HEK293 (cell line): ENCODE measurements around the gene CCDC184.
"Not testable (repeated sequence)": the region's sequence is repeated elsewhere in the genome, so short reads cannot be mapped to it uniquely, and the experiment has no call there.

Experiments
- BCL11A ChIP-seq: fragments of 450-650 bp; formaldehyde crosslinking; IDR thresholded peaks from 2 replicates; pipeline ENCODE4 v1.5.1; 2016; ENCODE audit warnings: low read depth, missing biosample characterization, missing genetic modification characterization
- HOXD13 ChIP-seq: sonication (generic); formaldehyde crosslinking; IDR thresholded peaks from 2 replicates; pipeline ENCODE4 v1.8.0; 2022; ENCODE audit warnings: missing genetic modification reagents, borderline replicate concordance
- KLF17 ChIP-seq: fragments of 450-650 bp; formaldehyde crosslinking; IDR thresholded peaks from 2 replicates; pipeline ENCODE4 v1.5.1; 2016; ENCODE audit warnings: missing biosample characterization, missing genetic modification characterization
- KLF8 ChIP-seq: fragments of 450-650 bp; formaldehyde crosslinking; IDR thresholded peaks from 2 replicates; pipeline ENCODE4 v1.5.1; 2016; ENCODE audit warnings: missing biosample characterization, missing genetic modification characterization
- SALL2 ChIP-seq: fragments of 450-650 bp; formaldehyde crosslinking; IDR thresholded peaks from 2 replicates; pipeline ENCODE4 v1.5.0; 2017; ENCODE audit warnings: missing biosample characterization, mild to moderate bottlenecking, missing genetic modification characterization, borderline replicate concordance
- ZNF155 ChIP-seq: fragments of 450-650 bp; formaldehyde crosslinking; IDR thresholded peaks from 2 replicates; pipeline ENCODE4 v1.5.1; 2016; ENCODE audit warnings: missing biosample characterization, missing genetic modification characterization
- ZNF521 ChIP-seq: fragments of 450-650 bp; formaldehyde crosslinking; IDR thresholded peaks from 2 replicates; pipeline ENCODE4 v1.5.1; 2017; ENCODE audit warnings: missing biosample characterization, mild to moderate bottlenecking, missing genetic modification characterization
- ZNF639 ChIP-seq: fragments of 450-650 bp; formaldehyde crosslinking; IDR thresholded peaks from 2 replicates; pipeline ENCODE4 v1.5.1; 2016; ENCODE audit warnings: missing biosample characterization, missing genetic modification characterization
- TF ChIP-seq, protein P1 (sequence below): fragments of 450-650 bp; formaldehyde crosslinking; IDR thresholded peaks from 2 replicates; pipeline ENCODE4 v1.5.1; 2016; ENCODE audit warnings: missing biosample characterization, missing genetic modification characterization

DNA sequence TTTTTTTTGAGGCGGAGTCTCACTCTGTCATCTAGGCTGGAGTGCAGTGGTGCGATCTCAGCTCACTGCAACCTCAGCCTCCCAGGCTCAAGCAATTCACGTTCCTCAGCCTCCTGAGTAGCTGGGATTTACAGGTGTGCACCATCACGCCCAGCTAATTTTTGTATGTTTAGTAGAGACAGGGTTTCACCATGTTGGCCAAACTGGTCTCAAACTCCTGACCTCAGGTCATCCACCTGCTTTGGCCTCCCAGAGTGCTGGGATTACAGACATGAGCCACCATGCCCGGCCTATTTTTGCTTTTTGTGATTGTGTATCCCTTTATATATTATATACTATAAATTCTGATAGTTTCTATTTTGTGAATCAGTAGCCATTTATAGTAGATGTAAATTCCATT is 27.7 kb upstream of the CCDC184 start:
- not testable (repeated sequence) for TF ChIP-seq KLF8; BCL11A; ZNF155 (tag by site-specific recombination); SALL2 (tag by site-specific recombination); KLF17 (tag by site-specific recombination); HOXD13 (CRISPR knock-in tag); ZNF639 (tag by site-specific recombination); ZNF521 (tag by site-specific recombination)
- TF ChIP-seq, protein P1, sequence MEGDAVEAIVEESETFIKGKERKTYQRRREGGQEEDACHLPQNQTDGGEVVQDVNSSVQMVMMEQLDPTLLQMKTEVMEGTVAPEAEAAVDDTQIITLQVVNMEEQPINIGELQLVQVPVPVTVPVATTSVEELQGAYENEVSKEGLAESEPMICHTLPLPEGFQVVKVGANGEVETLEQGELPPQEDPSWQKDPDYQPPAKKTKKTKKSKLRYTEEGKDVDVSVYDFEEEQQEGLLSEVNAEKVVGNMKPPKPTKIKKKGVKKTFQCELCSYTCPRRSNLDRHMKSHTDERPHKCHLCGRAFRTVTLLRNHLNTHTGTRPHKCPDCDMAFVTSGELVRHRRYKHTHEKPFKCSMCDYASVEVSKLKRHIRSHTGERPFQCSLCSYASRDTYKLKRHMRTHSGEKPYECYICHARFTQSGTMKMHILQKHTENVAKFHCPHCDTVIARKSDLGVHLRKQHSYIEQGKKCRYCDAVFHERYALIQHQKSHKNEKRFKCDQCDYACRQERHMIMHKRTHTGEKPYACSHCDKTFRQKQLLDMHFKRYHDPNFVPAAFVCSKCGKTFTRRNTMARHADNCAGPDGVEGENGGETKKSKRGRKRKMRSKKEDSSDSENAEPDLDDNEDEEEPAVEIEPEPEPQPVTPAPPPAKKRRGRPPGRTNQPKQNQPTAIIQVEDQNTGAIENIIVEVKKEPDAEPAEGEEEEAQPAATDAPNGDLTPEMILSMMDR: not testable (repeated sequence)
